ENCODE measurements around the gene YTHDC1.
A peak's percentile ranks its signal among the peaks of the same experiment; 100 is the strongest.
"Not testable (repeated sequence)": the region's sequence is repeated elsewhere in the genome, so short reads cannot be mapped to it uniquely, and the experiment has no call there.

Gene YTHDC1

DNA sequence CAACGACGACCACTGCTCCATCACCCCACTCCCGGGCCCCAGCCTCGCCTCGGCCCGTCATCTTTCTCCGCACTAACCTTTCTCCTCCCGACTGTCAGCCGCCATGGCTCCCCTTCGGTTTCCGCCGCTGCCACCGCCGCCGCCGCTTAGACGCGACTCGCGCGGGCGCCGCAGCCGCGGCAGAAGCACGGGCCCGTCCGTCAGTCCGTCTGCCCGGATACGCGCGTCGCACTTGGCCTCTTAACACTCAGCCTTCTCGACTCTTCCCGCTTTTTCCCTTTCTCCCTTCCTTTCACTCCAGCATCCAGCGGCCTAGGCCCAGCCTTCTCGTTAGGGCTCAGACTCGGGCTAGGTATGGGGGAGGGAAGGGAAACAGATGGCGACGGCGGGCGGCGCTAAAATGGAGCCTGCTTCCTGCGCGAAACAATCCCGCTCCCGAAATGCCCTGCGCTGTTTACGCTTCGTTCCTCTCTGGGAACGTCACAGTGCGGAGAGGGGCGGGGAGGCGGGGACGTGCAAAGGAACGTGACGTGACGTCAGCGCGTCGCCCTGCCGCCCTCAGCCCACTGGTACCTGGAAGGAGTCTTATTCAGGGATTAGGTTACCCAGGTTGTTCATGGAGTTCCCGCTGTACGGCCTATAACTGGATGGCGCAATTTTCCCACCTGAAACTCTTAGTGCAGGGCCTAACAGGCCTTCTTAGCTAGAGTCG, at the start of gene YTHDC1:
YTHDC1 (minus strand) TSS at position 442 of the 712 bp plus-strand sequence; CDS start at position 105, 337 bp downstream.
- DNase-seq (peak; percentile 95), ATAC-seq (peak; percentile 97)

DNA sequence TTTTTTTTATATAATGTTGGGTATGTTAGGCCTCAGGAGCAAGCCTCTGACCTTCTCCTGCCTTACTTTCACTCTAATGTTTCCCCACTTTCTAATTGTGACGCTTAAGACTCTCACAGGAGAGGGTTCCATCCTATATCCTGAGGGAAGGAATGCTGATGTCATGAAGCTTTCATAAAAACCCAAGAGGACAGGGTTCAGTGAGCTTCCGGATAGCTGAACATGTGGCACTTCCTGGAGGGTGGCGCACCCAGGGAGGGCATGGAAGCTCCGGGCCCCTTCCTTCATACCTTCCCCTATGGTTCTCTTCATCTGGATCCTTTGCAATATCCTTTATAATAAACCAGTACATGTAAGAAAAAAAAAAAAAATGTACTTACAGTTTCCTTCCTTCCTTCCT, 49.4 kb upstream of the YTHDC1 start:
- no peak for ATAC-seq
- no peak for DNase-seq

DNA sequence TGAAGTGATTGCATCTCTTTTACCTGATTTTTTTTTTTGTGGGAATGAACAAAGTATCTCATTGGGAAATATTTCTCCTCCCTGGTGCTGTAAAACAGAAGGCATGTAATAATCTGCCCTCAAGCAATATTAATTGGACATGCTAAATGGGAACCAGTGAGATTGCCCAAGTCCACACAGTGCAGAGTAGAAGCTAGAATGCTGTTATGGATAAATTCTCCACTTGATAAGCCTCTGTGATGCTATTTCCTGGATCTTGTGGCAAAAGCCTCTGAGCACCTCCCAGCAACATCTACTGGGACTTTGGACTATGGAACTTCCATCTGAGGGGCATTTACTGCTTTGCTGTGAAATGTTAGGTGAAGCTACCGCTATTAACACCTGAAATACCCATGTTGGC, 46.9 kb upstream of the YTHDC1 start:
- ATAC-seq (no peak), DNase-seq (no peak)

DNA sequence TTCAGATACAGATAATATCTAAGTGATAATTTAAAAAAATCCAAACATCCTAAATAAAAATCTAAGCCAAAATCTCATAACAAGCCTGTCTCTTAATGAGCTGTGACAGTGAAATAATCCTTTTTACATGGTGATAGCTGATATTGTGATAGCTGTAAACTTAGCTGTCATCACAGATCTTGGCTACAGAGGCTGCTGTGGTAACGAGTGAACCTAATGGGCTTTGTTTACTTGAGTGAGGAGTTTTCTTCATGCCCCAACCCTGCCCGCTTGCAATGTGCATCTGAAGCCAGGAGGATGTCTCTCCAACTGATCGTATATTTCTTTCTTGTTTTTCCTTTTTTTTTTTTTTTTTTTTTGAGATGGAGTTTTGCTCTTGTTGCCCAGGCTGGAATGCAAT, 41.5 kb upstream of the YTHDC1 start:
- DNase-seq (no peak), ATAC-seq (no peak)

DNA sequence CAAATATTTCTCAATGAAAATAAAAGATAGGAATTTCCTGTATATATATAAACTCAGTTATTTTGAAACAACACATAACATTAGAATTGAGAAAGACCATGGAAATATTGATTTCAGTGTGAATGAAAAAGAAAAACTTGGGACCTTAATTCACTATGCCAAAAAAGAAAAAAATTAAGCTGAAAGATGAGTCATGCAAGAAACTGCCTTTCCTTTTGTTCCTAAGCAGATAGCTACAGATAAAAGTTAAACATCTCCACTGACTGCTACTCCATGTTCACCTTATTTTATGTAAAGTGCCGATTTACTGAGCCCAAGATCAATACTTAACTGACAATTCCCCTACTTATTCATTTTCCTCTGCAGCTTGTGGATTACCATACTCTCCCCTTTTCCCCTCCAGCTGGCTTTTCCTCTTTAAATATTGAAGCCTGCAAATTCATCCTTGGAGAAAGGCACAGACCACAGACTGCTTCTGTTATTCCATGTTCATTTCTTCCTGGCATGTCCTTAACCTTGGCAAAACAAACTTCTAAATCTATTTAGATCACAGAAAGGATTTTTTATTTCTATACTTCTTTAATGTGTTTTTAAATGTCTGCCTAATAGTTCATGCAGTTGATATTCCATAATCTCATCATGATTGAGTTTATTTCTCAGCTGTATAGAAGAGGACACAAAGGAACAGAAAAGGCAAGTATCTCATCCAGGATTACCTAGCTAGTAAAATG, 40.5 kb upstream of the YTHDC1 start:
- DNase-seq (no peak), ATAC-seq (no peak)

DNA sequence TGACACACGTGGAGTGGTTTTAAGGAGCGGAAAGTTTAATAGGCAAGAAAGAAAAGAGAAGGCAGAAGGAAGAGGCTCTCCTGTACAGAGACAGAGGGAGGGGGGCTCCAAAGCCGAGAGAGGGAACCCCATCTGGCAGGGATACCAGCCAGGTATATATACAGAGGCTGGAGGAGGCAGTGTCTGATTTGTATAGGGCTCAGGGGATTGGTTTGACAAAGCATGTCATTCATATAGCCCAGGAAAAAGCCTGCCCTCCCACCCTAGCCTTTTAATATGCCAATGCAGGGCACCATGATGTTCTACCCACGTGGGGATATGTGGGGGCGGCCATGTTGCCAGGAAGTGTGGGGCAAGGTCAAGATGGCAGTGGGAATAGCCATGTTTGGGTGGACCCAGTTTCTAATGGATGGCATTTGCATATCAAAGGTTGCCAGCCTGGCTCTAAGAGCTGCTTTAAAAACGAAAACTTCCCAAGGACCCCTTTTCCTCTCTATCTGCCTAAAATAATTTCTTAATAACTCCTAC, 39.6 kb upstream of the YTHDC1 start:
- ATAC-seq, DNase-seq: not testable (repeated sequence)

DNA sequence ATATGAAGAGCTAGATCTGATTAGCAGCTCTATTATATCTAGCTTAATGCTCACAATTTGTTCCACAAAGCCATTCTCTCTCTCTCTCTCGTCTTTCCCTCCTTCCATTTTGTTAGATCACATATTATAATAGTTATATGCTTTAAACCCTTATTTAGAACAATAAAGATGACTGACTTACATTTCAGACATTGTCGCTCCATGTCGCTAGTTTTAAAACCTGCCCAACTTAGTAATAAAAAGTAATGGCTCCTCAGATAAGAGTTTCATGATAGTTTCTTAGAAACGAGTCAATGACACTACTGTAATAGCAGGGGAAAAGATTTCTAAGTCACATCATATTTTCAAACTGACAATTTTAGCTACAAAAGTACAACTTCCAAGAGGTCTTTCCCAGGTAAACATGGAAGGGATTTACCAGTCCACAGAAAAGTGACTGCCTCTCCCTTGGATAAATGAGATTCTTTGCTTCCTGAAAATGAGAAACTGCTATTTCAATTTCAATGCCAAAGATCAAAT, 38.5 kb upstream of the YTHDC1 start:
- DNase-seq (no peak), ATAC-seq (no peak)

DNA sequence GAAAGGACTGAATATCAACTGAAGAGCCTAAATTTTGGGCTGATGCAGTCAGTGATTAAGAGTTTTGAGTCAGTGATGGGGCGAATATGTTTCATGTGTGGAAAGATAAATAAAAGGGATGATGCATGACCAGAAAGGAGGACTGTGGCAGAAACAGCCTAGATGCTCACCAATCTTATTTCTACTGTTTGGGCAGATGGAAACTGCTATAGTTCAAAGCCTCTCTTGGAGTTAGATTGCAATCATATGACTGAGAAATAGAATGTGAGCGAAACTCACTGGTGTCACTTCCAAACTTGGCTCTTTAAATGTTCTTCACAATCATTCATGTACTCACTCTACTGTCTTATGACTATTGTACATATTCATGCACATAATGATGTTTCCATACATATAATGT, 35.4 kb upstream of the YTHDC1 start:
- ATAC-seq (no peak), DNase-seq (no peak)

DNA sequence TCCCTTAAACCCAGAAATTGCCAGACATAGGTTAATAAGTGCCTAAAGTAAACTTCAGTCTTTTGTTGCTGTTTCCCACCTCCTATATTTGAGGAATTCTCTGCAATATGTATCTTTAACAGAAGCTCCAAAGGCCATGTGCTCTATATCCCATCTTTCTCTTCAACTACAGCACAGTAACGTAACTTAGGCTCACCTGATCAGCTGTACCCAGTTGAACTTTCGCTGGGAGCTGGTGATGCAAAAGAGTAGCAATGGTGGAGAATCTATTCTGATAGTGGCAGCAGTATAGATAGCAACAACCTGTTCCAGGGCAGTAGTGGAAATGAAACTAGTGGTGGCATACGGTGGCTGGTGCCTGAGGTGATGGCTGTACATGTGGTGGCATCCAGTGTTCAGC, 33.2 kb upstream of the YTHDC1 start:
- DNase-seq: no peak
- ATAC-seq: no peak

DNA sequence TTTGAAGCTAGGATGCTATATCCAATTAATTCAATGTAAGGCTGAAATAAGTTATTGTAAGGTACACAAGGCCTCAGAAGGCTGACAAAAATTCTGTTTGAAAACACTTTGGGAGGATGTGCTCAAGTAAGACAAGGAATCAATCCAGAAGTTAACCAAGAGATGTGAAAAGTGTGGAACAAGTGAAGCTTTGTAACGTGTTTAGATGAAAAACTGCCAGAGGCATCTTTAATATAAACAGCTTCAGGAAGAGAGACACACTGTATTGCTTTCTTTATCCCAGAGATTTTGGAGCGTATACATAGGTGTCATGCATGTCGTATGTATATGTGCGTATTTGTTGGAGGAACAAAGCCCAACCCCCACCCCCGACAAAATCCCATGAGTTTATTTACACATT, 28.3 kb upstream of the YTHDC1 start:
- DNase-seq (no peak), ATAC-seq (no peak)

DNA sequence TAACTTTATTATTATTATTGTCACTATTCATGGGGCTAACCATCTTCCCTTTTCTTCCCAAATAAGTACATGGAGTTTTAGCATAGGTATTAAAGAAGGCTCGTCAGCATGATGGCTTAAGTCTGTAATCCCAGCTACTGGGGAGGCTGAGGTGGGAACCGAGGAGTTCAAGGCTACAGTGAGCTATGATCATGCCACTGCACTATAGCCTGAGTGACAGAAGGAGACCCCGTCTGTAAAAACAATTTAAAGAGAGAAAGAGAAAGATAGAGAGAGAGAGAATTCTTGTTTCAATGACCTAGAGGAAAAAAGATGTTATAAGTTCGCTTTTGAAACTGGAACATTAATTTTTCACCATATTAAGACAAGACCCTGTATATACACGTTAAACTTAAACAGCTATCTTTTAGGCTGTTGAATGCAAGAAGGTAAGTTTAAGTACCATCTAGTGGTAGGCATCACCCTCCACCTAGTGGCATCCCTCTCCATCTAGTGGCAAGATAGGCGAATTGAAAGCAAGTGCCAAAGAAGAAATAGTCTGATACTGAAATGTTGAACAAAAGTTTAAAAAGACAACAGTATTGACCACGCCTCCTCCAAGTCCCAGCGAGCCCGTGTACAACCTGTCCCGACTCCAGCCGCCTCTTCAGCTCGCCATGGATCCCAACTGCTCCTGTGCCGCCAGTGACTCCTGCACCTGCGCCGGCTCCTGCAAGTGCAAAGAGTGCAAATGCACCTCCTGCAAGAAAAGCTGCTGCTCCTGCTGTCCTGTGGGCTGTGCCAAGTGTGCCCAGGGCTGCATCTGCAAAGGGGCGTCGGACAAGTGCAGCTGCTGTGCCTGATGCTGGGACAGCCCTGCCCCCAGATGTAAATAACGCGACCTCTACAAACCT, 26.0 kb upstream of the YTHDC1 start:
- ATAC-seq: peak; percentile 79
- DNase-seq: peak; percentile 19

DNA sequence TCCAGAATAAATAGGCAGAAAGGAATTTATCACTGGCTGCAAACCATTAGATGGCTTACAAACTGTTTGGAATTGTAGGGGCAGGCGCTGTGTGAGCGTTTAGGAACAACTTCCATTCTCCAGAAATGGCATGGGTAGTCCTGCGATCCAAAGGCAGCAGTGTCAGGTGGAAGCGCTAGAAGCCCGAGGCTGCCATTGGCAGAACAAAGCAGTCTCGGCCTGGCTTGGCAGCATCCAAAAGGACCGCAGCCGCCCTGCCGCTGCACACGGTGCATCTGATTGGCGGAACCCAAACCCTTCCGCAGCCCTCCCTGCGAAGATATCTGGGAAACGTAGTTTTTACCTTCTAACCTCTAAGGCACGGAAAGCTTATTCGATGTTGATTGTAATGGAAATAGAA, 23.6 kb upstream of the YTHDC1 start:
- ATAC-seq (peak; percentile 94), DNase-seq (peak; percentile 65)

DNA sequence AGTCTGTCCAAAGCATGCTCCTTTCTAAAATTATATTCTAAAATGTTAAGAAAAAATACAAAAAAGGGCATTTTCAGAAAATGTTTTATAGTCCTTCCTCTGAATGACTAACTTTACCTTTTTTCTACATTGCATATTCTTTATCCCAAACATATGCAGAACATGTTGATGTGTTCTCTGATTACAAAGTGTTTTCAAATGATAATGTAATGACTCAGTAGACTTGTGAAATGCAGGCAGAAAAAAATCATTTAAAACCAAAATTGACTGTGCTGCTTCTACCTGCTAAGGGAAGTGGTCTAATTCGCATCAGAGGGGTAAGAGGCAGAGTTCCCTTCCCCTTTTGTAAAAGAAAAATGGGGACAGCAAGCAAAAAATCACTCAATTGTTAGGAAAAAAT, 22.7 kb upstream of the YTHDC1 start:
- DNase-seq: no peak
- no peak for ATAC-seq

DNA sequence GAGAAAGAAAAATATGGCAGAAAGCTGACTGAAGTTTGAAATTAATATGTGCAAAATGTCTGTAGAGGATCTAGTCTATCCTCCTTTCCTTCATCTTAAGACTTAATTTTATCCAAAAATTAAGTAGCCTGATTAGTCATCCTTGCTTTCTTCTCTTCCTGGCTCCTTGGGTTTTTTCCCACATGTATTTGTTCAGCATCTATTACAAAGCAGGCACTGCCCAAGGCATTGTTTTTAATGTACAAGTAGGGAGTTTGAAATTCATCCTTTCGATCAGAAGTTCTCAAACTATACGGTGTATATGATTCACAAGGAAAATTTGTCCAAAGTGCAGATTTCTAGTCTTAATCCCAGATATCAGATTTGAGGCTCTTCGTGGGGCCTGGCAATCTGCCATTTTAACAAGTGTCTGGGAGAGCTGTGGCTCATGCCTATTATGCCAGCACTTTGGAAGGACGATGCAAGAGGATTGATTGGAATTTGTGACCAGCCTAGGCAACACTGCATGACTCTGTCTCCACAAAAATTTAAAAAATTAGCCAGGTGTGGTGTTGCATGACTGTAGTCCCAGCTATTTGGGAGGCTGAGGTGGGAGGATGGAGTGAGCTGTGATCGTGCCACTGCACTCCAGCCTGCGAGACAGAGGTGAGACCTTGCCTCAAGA, 19.4 kb upstream of the YTHDC1 start:
- DNase-seq (no peak), ATAC-seq (no peak)

DNA sequence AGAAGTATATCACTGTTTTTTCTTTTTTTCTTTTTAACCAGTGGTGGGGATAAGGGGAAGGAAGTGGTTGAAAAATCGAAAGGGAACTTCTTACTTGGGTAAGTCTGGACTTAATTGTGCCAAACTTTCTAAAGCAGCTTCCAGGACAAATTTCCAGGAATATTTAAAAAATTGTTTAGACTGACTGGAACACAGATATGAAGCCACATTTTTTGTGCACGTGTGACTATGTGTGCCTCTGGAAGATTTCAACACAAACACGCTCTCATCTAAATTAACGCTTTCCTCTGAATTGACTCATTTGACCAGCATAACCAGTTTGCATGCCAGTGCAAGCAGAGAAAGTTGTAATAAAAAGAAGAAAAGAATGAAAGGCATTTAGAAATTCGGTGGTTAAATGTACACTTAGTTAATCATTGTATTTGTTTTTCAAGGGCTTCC, 18.8 kb upstream of the YTHDC1 start:
- ATAC-seq: no peak
- DNase-seq: no peak

DNA sequence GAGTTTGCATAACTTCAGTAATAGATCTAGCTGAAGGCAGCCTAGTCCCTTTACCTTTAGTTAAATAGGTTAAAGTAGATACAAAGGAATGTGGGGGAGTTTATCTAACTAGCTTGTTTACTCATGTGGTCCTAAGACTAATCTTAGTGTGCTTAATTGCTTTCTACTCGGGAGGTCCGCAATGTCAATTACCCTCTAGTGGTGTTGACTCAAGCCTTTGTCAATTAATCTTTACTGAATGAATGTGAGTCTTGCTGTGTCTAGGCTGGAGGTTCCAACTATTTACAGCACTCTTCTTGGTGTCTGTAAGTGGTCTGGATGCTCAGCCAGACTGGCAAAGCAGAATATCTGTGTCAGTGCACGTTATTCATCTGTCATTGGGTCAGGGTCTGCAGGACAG, 17.9 kb upstream of the YTHDC1 start:
- no peak for DNase-seq

DNA sequence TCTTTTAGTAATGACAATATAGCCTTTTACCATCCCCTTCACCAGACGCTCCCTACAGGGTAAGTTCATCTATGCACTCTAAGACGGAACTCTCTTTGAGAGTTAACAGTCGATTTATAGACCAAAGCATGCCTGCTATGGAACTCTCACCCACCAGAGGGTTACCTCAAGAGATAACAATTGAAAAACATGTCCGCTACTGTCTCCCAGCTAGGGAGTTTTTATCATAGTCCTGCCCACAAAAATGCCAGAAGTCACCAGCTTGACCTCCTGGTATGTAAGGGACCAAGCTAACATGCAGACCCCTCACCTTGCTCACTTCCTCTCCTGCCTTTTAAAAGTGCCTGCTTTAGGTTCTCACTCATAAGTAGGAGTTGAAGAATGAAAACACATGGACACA, 16.7 kb upstream of the YTHDC1 start:
- no peak for ATAC-seq
- no peak for DNase-seq

More for the DNA sequence above, 17.9 kb upstream of the YTHDC1 start:
- no peak for ATAC-seq

DNA sequence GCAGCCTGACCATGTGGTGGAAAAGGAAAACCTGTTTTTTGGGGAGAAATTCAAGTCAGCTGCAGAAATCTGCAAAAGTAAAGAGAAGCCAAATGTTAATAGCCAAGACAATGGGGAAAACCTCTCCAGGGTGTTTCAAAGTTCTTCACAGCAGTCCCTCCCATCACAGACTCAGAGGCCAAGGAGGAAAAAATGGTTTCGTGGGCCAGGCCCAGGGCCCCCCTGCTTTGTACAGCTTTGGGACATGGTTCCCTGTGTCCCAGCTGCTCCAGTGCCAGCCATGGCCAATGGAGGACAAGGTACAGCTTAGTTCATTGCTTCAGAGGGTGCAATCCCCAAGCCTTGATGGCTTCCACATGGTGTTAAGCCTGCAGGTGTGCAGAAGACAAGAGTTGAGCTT, 15.2 kb upstream of the YTHDC1 start:
- ATAC-seq (no peak), DNase-seq (no peak)

DNA sequence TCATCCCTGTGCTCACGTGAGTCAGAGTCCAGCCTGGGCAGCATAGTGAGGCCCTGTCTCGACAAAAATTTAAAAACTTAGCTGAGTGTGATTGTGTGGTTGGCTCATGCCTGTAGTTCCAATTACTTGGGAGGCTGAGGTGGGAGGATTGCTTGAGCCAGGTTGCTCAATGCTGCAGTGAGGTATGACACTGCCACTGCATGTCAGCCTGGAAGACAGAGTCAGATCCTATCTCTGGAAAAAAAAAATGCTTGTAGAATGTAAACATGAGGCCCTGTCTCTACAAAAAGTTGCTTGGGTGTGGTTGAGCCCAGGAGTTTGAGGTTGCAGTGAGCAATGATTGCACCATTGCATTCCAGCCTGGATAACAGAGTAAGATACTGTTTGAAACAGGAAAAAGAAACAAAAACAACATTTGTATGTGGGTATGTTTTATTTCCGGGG, 11.3 kb upstream of the YTHDC1 start:
- ATAC-seq (no peak), DNase-seq (no peak)

DNA sequence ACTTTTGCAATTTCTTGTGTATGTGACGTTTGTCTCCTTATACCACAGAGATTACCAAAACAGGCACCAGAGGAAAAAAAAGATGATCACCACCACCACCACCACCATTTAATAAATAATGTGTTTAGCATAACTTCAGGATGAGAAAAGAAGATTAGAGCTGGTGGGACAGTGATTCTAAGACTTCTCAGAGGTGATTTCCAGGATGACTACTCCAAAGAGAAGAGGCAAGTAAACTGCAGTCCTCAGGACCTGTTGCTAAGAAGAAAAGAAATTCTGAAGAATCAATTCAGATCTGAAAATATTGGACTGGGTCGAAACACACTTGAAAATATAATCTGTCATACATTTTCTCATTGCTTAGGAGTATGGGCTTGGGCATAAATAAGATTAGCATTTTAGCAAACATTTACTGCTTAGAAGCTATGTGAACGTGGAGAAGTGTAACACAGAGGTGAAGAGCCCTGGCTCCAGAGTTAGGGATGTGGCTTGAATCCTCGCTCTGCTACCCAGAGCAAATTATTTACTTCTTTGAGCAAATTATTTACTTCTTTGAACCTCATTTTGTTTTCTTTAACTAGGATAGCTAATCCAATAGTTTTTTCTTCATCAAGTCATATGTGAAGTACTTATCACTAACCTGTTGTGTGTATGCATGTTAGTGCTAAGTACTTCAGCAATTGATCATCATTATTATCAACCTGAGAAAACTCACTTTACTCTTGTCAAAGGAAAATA, 10.5 kb upstream of the YTHDC1 start:
- no peak for DNase-seq
- ATAC-seq: no peak

DNA sequence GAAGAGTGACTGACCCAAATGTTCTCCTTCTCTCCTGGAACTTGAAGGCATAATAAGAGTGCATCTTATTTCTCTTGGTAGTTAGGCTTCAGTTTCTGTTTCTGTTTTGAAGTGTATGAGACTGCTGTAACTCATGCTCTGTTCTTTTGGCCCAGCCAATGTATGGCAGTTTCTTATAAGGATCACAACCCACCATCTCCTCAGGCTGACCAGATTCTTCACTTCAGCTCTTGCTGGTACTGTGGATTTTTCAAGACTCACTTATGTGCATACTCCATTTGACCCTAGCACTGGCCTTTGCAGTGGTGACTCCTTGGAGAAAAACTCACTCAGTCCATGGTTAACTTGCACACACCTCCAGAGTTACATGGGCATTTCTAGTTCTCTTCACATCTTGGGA, 9.6 kb upstream of the YTHDC1 start:
- no peak for DNase-seq
- ATAC-seq: peak; percentile 52
